B cell (primary cell): Measurements from ENCODE around the gene ETV3L. TPM values are rescaled to one million over a fixed set of nuclear protein-coding genes. Genes with fewer than 3 reads are reported as not detected.

Experiments used
- ATAC-seq: fragments of 200-7000 bp; cut with Tn5 transposase; one replicate; pipeline ENCODE4 v1.10.0; 2021; ENCODE audit warnings: low read depth, mild to moderate bottlenecking, moderate number of reproducible peaks, moderate library complexity
- CTCF ChIA-PET: fragments of 350-600 bp; sonication (Branson Sonifier 250); formaldehyde crosslinking; loops from one replicate; lab custom pipeline; 2021; ENCODE audit warnings: antibody characterized with exemption, inconsistent platforms; lab: Charles Lee
- POLR2A ChIA-PET: fragments of 350-600 bp; sonication (Branson Sonifier 250); formaldehyde crosslinking; loops from one replicate; lab custom pipeline; 2021; ENCODE audit warnings: antibody characterized with exemption; lab: Charles Lee
- DNase-seq: peaks from one replicate; pipeline ENCODE4 v3.0.0; 2013
- H2AFZ ChIP-seq: 2 replicates; pipeline ENCODE4 v1.6.1; 2012; ENCODE audit warnings: mild to moderate bottlenecking, low read depth, low read length; ENCODE audit not compliant: insufficient read depth, poor library complexity, severe bottlenecking
- H3K27ac ChIP-seq, 2 donors: 1 replicate in 1 of 2; 2 replicates in 1 of 2; pipeline ENCODE4 v1.5.1; 2012 to 2013; ENCODE audit warnings: low read length in 2 of 2, mild to moderate bottlenecking in 2 of 2, moderate library complexity in 1 of 2
- H3K27me3 ChIP-seq, 4 experiments: fragments of 200-600 bp in 1 of 4; sonication (generic) in 1 of 4; replicated peaks in 1 of 4; 1 replicate in 2 of 4; 2 replicates in 2 of 4; pipeline versions ENCODE4 v1.6.1 to v1.7.0; 2013 to 2016; ENCODE audit warnings: low read length in 3 of 4, mild to moderate bottlenecking in 2 of 4, mixed read lengths in 1 of 4, moderate library complexity in 1 of 4; ENCODE audit not compliant: insufficient read depth in 4 of 4, control insufficient read depth in 3 of 4; ENCODE audit errors: control extremely low read depth in 1 of 4
- H3K36me3 ChIP-seq, 2 experiments: replicated peaks in 1 of 2; 1 replicate in 1 of 2; 2 replicates in 1 of 2; pipeline versions ENCODE4 v1.6.1 to v1.7.1; 2013; ENCODE audit warnings: low read length in 1 of 2; ENCODE audit not compliant: insufficient read depth in 2 of 2, control insufficient read depth in 1 of 2; ENCODE audit errors: control extremely low read depth in 1 of 2, extremely low read depth in 1 of 2
- H3K4me1 ChIP-seq, 2 donors: fragments of 200-600 bp in 1 of 2; sonication (generic) in 1 of 2; 1 replicate in 1 of 2; 2 replicates in 1 of 2; pipeline versions ENCODE4 v1.5.1 to v1.6.1; 2013 to 2017; ENCODE audit warnings: low read length in 2 of 2; ENCODE audit not compliant: control insufficient read depth in 2 of 2, insufficient read depth in 2 of 2
- H3K4me2 ChIP-seq: replicated peaks from 2 replicates; pipeline ENCODE3; 2012; ENCODE audit warnings: mild to moderate bottlenecking, low read depth, low read length; ENCODE audit not compliant: poor library complexity, severe bottlenecking
- H3K4me3 ChIP-seq, 5 experiments: fragments of 200-600 bp in 1 of 5; sonication (generic) in 1 of 5; 1 replicate in 3 of 5; 2 replicates in 2 of 5; pipeline versions ENCODE4 v1.5.1 to v1.7.0; 2011 to 2016; ENCODE audit warnings: low read length in 4 of 5, mild to moderate bottlenecking in 4 of 5, low read depth in 2 of 5, control low read depth in 1 of 5, moderate library complexity in 1 of 5; ENCODE audit not compliant: insufficient read depth in 1 of 5; ENCODE audit errors: control extremely low read depth in 1 of 5, extremely low read depth in 1 of 5
- H3K79me2 ChIP-seq: fragments of 200-600 bp; sonication (generic); one replicate; pipeline ENCODE4 v1.6.0; 2016; ENCODE audit warnings: low read length; ENCODE audit not compliant: control insufficient read depth, insufficient read depth
- H3K9ac ChIP-seq: fragments of 200-600 bp; sonication (generic); 2 replicates; pipeline ENCODE4 v1.6.1; 2017; ENCODE audit warnings: mild to moderate bottlenecking, low read length, moderate library complexity
- H3K9me3 ChIP-seq, 3 donors: one replicate each; pipeline versions ENCODE4 v1.6.1 to v1.7.1; 2013; ENCODE audit warnings: low read length in 2 of 3; ENCODE audit not compliant: control insufficient read depth in 2 of 3, insufficient read depth in 1 of 3; ENCODE audit errors: control extremely low read depth in 1 of 3
- H4K20me1 ChIP-seq: 2 replicates; pipeline ENCODE4 v1.6.0; 2012; ENCODE audit warnings: mild to moderate bottlenecking, low read length; ENCODE audit not compliant: insufficient read depth, control insufficient read depth, poor library complexity, severe bottlenecking
- H3K27ac Mint-ChIP-seq: one replicate; pipeline ENCODE4 v1.8.0; 2021; ENCODE audit warnings: mixed read lengths
- H3K27me3 Mint-ChIP-seq: one replicate; pipeline ENCODE4 v1.8.0; 2021; ENCODE audit warnings: mixed read lengths
- H3K4me1 Mint-ChIP-seq: one replicate; pipeline ENCODE4 v1.8.0; 2021; ENCODE audit warnings: mixed read lengths
- H3K4me3 Mint-ChIP-seq: one replicate; pipeline ENCODE4 v1.8.0; 2021; ENCODE audit warnings: mixed read lengths
- H3K9me3 Mint-ChIP-seq: one replicate; pipeline ENCODE4 v1.8.0; 2022; ENCODE audit warnings: mixed read lengths; ENCODE audit not compliant: insufficient read depth
- CTCF ChIP-seq: fragments of 200-600 bp; IDR thresholded peaks from one replicate; pipeline ENCODE4 v1.8.0; 2022; ENCODE audit warnings: antibody characterized with exemption, mild to moderate bottlenecking
- EZH2 ChIP-seq: IDR thresholded peaks from 2 replicates; pipeline ENCODE4 v1.6.1; 2012; ENCODE audit warnings: borderline replicate concordance, low read depth, mild to moderate bottlenecking, moderate library complexity, low read length; ENCODE audit not compliant: insufficient read depth, poor library complexity, severe bottlenecking
- WGBS: methylation state at CpG from one replicate; pipeline ENCODE4 v1.1.5; 2013; ENCODE audit warnings: missing lambda C conversion rate; ENCODE audit not compliant: insufficient coverage; 5-methylcytosine and 5-hydroxymethylcytosine counted together
- intact Hi-C: fragments of 100-400 bp; cut with micrococcal nuclease; formaldehyde crosslinking; loops from one replicate; pipeline ENCODE4 v1.10.0; 2022
- polyA plus RNA-seq: library from polyadenylated mRNA; depleted of rRNA; stranded (reverse); fragments of >200 nt; gene quantifications from 2 replicates; pipeline ENCODE4 v1.2.3, GENCODE V29; 2012
- total RNA-seq, 2 donors: library from RNA; stranded (reverse); fragments of 120-200 nt in 1 of 2; gene quantifications; 1 replicate in 1 of 2; 2 replicates in 1 of 2; pipeline versions ENCODE4 v1.2.3 to v1.2.4, GENCODE V29; 2013 to 2022

ETV3L gene
- total and polyA plus RNA-seq, 2 donors (not counting 1 experiment from before 2014, with no cell fraction given), result not detected

GRCh38 chr1:157081707-157082106 is 17.9 kb downstream of the ETV3L start:
- no peaks in the 10 kb centered on the region for H3K4me1 ChIP-seq
- no peaks in the 10 kb centered on the region for H3K9me3 Mint-ChIP-seq
- DNase-seq (no peak), ATAC-seq (no peak)
- peaks cover 0 to 3% (median 1%) of the 10 kb centered on the region in 4 experiments for H3K27me3 ChIP-seq
- intact Hi-C loops, result no loop called here
- no peaks in the 10 kb centered on the region for H3K4me1 Mint-ChIP-seq
- no peak overlapping the region for H3K27ac ChIP-seq
- 93% methylated on average over 2 of the region's 5 CpGs for WGBS
- no peak overlapping the region for H3K4me3 ChIP-seq
- CTCF ChIA-PET, result interaction anchor here (2.5 to 4.1 kb wide), 2 partner anchors 9 to 74 kb away, joined by 9 to 21 read pairs; no protein-coding TSS in a partner anchor
- H3K79me2 ChIP-seq, result no peaks in the 10 kb centered on the region
- H3K9me3 ChIP-seq, result no peaks in the 10 kb centered on the region
- no peaks in the 10 kb centered on the region for H3K36me3 ChIP-seq
- POLR2A ChIA-PET, result no interaction called here
- peaks cover 25% of the 10 kb centered on the region for H3K27me3 Mint-ChIP-seq
- H3K4me3 Mint-ChIP-seq, result no peak overlapping the region
- no peak overlapping the region for H3K27ac Mint-ChIP-seq
- no peak overlapping the region for H2AFZ ChIP-seq
- TF ChIP-seq EZH2 (no peak), CTCF (no peak)
- H3K4me2 ChIP-seq, result no peak overlapping the region
- no peak overlapping the region for H3K9ac ChIP-seq
- no peaks in the 10 kb centered on the region for H4K20me1 ChIP-seq

GRCh38 chr1:157080714-157081113 is 18.9 kb downstream of the ETV3L start:
- H3K9me3 ChIP-seq, result no peaks in the 10 kb centered on the region
- no peak overlapping the region for H3K4me2 ChIP-seq
- no peak overlapping the region for H3K27ac ChIP-seq
- WGBS, result 89% methylated on average over 10 of the region's 10 CpGs
- no peak overlapping the region for H3K4me3 ChIP-seq
- peaks cover 0 to 8% (median 3%) of the 10 kb centered on the region in 4 experiments for H3K27me3 ChIP-seq
- H3K4me1 ChIP-seq, result no peaks in the 10 kb centered on the region
- Mint-ChIP-seq H3K27ac (no peak overlapping the region), H3K9me3 (no peaks in the 10 kb centered on the region), H3K27me3 (peaks cover 27% of the 10 kb centered on the region), H3K4me1 (no peaks in the 10 kb centered on the region), H3K4me3 (no peak overlapping the region)
- no peak for TF ChIP-seq EZH2
- no peak for TF ChIP-seq CTCF
- no peak overlapping the region for H3K9ac ChIP-seq
- no peaks in the 10 kb centered on the region for H3K79me2 ChIP-seq
- intact Hi-C loops, result no loop called here
- CTCF ChIA-PET, result interaction anchor here (2.5 to 4.1 kb wide), 2 partner anchors 10 to 75 kb away, joined by 9 to 21 read pairs; no protein-coding TSS in a partner anchor
- H2AFZ ChIP-seq, result no peak overlapping the region
- DNase-seq (no peak), ATAC-seq (no peak)
- no peaks in the 10 kb centered on the region for H4K20me1 ChIP-seq
- H3K36me3 ChIP-seq, result no peaks in the 10 kb centered on the region
- POLR2A ChIA-PET, result no interaction called here
